ENCODE results near the gene DCAF5.

Gene DCAF5

DNA sequence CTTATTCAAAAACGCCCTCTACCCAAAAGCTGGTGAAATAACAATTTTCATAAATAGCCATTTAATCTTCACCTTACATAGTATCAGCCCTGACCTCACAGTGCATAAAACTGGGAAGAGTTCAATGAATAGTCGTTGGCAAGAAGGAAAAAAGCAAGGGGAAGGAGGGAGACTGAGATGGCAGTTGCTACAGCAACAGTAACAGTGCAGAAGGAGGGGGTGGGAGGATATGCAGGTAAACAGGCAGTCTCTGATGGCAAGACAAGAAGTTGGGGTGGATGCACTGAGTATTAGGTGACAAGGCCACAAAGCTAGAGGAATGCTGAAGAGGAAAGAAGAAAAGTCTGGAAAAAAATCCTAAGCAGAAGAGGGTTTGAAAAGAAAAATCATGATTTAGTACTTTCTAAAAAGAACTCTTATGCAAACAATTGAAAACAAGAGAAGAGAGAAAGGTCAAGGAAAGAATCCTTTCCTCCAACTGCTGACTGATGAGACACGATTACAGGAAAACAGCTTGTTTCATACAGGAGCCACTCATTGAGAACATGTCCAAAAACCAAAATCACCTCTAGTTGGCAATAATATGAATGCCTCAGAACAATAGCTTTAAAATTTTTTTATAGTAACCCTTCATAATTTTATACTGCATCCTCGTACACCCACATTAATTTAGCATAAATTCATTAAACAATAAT lies 56.0 kb downstream of the DCAF5 start:
- Histone ChIP-seq H3K27ac (ENCODE audit: low read depth, low read length) (peak overlapping the region; percentile 8; the same call in 1 of the 2 replicates), H3K79me2 (ENCODE audit: control insufficient read depth, insufficient read depth, low read length, unreplicated experiment) (no peaks in the 10 kb centered on the region), H3K27me3 (ENCODE audit: insufficient read depth, low read length) (no peaks in the 10 kb centered on the region), H3K4me1 (ENCODE audit: control insufficient read depth, insufficient read depth, low read length, unreplicated experiment) (peaks cover 35% of the 10 kb centered on the region), H2AFZ (ENCODE audit: low read length, unreplicated experiment) (no peak overlapping the region), H3K4me3 (ENCODE audit: low read depth, low read length) (no peak overlapping the region), H3K36me3 (ENCODE audit: insufficient read depth, low read length) (no peaks in the 10 kb centered on the region)

DNA sequence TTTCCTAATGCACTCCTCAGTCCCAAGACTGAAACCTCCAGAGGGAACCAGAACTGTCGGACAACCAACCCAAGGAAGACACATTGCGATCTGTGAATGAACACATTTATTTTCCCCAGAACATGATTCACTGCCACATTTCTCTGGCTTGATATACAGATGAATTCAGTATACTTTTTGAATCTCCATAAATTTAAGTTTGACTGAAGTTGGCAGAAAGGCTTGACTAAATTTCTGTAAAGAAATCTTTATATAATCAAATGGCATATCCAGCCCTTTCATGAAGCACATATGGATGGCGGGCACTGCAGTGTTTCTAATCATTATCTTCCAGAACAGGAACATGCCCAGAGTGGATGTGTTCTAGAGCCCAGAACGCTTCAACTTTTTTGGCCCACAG lies 56.7 kb downstream of the DCAF5 start:
- Histone ChIP-seq H3K4me1 (ENCODE audit: control insufficient read depth, insufficient read depth, low read length, unreplicated experiment) (peaks cover 31% of the 10 kb centered on the region), H3K27ac (ENCODE audit: low read depth, low read length) (no peak overlapping the region), H3K4me3 (ENCODE audit: low read depth, low read length) (no peak overlapping the region), H3K79me2 (ENCODE audit: control insufficient read depth, insufficient read depth, low read length, unreplicated experiment) (no peaks in the 10 kb centered on the region), H2AFZ (ENCODE audit: low read length, unreplicated experiment) (no peak overlapping the region), H3K27me3 (ENCODE audit: insufficient read depth, low read length) (no peaks in the 10 kb centered on the region), H3K36me3 (ENCODE audit: insufficient read depth, low read length) (peaks cover 3% of the 10 kb centered on the region; the same call in 1 of the 2 replicates)

DNA sequence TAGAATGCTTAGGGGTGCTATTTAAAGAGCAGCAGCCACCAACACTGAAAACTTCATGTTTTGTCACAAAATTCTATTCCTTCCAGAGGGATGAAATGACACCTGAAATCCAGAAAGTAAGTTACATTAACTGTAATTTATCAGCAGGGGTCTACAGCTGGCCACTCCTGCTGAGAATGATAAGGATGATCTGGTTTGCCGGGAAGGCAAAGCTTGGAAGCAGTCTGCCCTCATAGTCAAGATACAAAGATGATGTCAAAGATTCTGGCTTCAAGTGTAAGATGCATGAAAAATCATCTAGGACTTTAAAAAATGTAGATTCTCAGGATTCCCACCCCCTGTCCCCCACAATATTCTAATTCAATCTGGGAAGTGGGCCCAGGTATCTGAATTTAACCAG lies 58.4 kb downstream of the DCAF5 start:
- no peak overlapping the region for H3K4me3 ChIP-seq (ENCODE audit: low read depth, low read length)
- no peaks in the 10 kb centered on the region for H3K79me2 ChIP-seq (ENCODE audit: control insufficient read depth, insufficient read depth, low read length, unreplicated experiment)
- peak overlapping the region; percentile 3; the same call in 1 of the 2 replicates for H3K27ac ChIP-seq (ENCODE audit: low read depth, low read length)
- peaks cover 27% of the 10 kb centered on the region for H3K4me1 ChIP-seq (ENCODE audit: control insufficient read depth, insufficient read depth, low read length, unreplicated experiment)
- H3K27me3 ChIP-seq (ENCODE audit: insufficient read depth, low read length), result no peaks in the 10 kb centered on the region
- peaks cover 17% of the 10 kb centered on the region for H3K36me3 ChIP-seq (ENCODE audit: insufficient read depth, low read length)
- H2AFZ ChIP-seq (ENCODE audit: low read length, unreplicated experiment), result no peak overlapping the region

DNA sequence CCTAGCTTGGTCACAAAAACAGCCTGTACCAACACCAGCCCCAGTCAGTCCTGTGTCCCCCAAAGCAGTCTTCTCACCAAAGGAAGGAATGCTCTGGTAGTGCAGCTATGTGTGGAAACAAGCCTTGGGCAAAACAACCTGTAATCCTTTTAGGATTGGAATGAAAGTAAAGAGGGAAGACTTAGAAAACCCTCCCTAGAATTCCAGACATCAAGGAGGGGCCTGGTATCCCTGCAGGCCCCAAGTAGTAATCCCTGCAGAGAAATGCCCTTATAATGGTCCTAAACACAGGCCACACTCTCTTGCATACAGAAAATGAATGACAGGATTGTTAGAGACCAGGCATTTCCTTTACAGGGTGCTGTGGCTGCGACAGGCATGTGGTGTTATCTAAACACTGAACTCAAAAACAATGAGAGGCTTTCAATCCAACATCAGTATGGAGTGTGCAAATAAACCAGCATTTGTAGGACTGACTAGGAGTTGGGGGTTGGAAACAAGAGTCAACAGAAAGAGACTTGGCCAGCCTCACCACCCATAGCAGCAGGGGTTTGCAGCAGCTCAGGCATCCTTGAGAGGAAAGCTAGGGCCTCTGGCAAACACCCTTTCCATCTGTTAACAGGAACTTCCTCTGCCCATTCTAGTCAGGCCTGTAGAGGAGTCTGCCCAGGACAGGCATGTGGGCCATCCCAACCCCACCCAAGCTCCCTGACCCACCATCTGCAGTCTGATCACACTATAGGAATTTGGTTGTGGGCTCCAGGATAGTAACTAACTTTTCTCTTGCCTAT lies 59.1 kb downstream of the DCAF5 start:
- Histone ChIP-seq H3K27ac (ENCODE audit: low read depth, low read length) (peak overlapping the region; percentile 4; the same call in 1 of the 2 replicates), H2AFZ (ENCODE audit: low read length, unreplicated experiment) (no peak overlapping the region), H3K36me3 (ENCODE audit: insufficient read depth, low read length) (peaks cover 17% of the 10 kb centered on the region), H3K27me3 (ENCODE audit: insufficient read depth, low read length) (no peaks in the 10 kb centered on the region), H3K4me1 (ENCODE audit: control insufficient read depth, insufficient read depth, low read length, unreplicated experiment) (peaks cover 27% of the 10 kb centered on the region), H3K79me2 (ENCODE audit: control insufficient read depth, insufficient read depth, low read length, unreplicated experiment) (no peaks in the 10 kb centered on the region), H3K4me3 (ENCODE audit: low read depth, low read length) (no peak overlapping the region)

DNA sequence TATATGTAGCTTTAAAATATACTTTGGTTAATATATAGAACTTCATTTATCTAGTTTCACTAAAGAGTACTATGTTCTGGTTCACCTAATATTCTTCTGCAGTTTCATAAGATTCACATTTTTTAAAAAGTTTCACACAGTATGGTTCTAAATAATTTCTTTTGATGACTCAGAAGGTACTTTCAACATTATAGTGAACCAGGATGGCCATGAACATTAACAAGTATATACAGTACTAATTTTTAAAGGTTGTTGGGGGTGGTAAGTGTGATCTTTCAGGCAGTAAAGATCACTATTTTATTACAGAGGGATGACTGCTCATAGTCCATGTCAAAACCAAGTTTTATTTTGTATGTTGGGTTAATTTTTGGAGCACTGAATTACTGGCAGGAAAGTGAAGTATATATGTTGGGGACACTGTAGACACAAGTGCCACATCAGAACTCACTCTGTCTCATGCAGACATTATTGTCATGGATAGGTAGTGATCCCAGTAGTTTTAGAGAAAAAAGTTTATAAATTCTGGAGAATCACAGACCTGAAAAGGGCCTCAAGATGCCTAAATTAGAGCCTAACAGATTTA lies 60.0 kb downstream of the DCAF5 start:
- H2AFZ ChIP-seq (ENCODE audit: low read length, unreplicated experiment), result no peak overlapping the region
- H3K4me3 ChIP-seq (ENCODE audit: low read depth, low read length), result no peak overlapping the region
- peaks cover 17% of the 10 kb centered on the region for H3K36me3 ChIP-seq (ENCODE audit: insufficient read depth, low read length)
- peak overlapping the region; percentile 4; the same call in 1 of the 2 replicates for H3K27ac ChIP-seq (ENCODE audit: low read depth, low read length)
- H3K4me1 ChIP-seq (ENCODE audit: control insufficient read depth, insufficient read depth, low read length, unreplicated experiment), result peaks cover 27% of the 10 kb centered on the region
- no peaks in the 10 kb centered on the region for H3K79me2 ChIP-seq (ENCODE audit: control insufficient read depth, insufficient read depth, low read length, unreplicated experiment)
- H3K27me3 ChIP-seq (ENCODE audit: insufficient read depth, low read length), result no peaks in the 10 kb centered on the region

DNA sequence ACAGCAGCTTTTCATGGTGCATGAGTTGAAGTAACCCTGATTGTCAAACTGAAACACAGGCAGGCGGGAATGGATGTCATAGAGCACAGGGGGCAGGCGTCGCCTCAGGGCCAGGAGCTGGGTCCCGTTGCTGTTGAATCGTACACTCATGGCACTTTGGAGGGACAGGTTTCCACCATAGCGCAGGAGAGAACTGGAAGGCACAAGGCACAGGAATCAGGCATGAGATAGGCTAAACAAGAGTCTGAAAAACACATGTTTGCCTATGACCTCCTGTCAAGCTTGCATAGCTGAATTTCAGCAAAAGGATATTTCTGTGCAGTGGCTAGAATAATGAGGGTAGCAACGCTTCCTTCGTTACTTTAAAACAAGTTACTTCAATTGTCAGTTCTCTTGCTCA lies 61.2 kb downstream of the DCAF5 start:
- H3K27me3 ChIP-seq (ENCODE audit: insufficient read depth, low read length), result no peaks in the 10 kb centered on the region
- no peaks in the 10 kb centered on the region for H3K79me2 ChIP-seq (ENCODE audit: control insufficient read depth, insufficient read depth, low read length, unreplicated experiment)
- no peak overlapping the region for H3K4me3 ChIP-seq (ENCODE audit: low read depth, low read length)
- peaks cover 17% of the 10 kb centered on the region for H3K36me3 ChIP-seq (ENCODE audit: insufficient read depth, low read length)
- H3K4me1 ChIP-seq (ENCODE audit: control insufficient read depth, insufficient read depth, low read length, unreplicated experiment), result peaks cover 30% of the 10 kb centered on the region
- no peak overlapping the region for H2AFZ ChIP-seq (ENCODE audit: low read length, unreplicated experiment)
- H3K27ac ChIP-seq (ENCODE audit: low read depth, low read length), result no peak overlapping the region

DNA sequence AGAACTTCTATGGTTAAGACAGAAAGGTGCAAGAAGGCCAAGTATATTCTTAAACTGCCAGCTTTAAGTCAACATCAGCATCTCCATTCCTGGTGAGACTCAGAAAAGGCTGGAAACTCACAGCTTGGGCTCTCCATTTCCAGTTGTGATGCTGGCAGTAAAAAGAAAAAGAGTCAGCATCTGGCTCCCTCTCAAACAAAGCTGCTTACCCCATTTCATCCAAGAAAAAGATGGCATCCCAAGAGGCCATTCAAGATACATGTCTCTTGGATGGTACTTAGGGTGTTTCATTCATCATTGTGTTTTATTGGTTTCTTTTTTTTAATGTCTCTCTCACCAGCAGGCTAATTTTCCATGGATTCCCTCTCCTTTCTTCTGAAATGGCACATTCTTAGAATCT lies 61.9 kb downstream of the DCAF5 start:
- H3K27me3 ChIP-seq (ENCODE audit: insufficient read depth, low read length), result no peaks in the 10 kb centered on the region
- H3K27ac ChIP-seq (ENCODE audit: low read depth, low read length), result no peak overlapping the region
- no peaks in the 10 kb centered on the region for H3K79me2 ChIP-seq (ENCODE audit: control insufficient read depth, insufficient read depth, low read length, unreplicated experiment)
- H2AFZ ChIP-seq (ENCODE audit: low read length, unreplicated experiment), result no peak overlapping the region
- H3K36me3 ChIP-seq (ENCODE audit: insufficient read depth, low read length), result peaks cover 17% of the 10 kb centered on the region
- peaks cover 30% of the 10 kb centered on the region for H3K4me1 ChIP-seq (ENCODE audit: control insufficient read depth, insufficient read depth, low read length, unreplicated experiment)
- no peak overlapping the region for H3K4me3 ChIP-seq (ENCODE audit: low read depth, low read length)

DNA sequence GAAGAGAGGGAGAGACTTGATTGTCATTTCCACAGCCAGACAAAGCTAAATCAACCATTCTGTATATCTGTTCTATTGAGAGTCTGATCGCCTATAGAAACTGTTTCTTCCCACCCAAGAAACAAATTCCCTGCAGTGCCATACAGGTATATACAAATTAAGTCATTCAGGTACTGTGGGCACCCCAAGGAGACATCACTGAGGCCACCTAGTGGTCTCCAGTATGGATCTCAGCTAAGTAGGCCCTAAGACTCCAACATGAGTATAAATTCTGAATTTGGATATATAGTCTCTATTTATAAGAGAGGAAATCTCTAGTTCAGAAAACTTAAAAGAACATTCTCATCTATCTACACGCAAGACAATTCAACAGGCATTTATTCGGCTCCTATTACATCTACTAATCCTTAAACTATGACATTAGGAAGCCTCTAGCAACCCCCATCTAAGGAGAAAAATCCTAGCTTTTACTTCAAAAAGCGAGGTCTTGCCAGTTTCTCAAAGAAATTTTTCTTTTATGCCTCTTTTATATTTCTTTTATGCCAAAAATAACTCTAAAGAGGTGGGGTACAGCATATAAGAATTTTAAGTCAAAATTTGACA lies 62.6 kb downstream of the DCAF5 start:
- H3K36me3 ChIP-seq (ENCODE audit: insufficient read depth, low read length), result peaks cover 17% of the 10 kb centered on the region
- H3K4me1 ChIP-seq (ENCODE audit: control insufficient read depth, insufficient read depth, low read length, unreplicated experiment), result peaks cover 30% of the 10 kb centered on the region
- H3K79me2 ChIP-seq (ENCODE audit: control insufficient read depth, insufficient read depth, low read length, unreplicated experiment), result no peaks in the 10 kb centered on the region

DNA sequence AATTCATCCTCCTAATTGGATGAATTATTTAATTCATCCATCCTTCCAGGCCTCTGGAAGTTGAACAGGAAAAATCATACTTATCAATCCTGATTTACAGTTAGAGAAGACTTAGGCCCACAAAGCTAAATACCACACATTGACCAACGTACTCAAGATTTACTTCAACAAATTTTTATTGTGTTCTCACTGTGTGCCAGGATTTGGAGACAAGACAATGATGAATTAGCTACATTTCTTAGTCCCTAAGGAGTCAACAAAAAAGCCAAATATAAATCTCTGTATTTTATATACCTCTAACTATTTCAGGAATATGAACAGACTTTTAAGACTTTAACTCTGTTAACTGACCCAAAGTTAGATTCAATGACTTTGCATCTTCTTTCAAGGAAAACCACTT lies 63.9 kb downstream of the DCAF5 start:
- Histone ChIP-seq H3K4me1 (ENCODE audit: control insufficient read depth, insufficient read depth, low read length, unreplicated experiment) (peaks cover 22% of the 10 kb centered on the region), H3K36me3 (ENCODE audit: insufficient read depth, low read length) (peaks cover 22% of the 10 kb centered on the region), H3K79me2 (ENCODE audit: control insufficient read depth, insufficient read depth, low read length, unreplicated experiment) (no peaks in the 10 kb centered on the region), H2AFZ (ENCODE audit: low read length, unreplicated experiment) (no peak overlapping the region), H3K27ac (ENCODE audit: low read depth, low read length) (no peak overlapping the region), H3K4me3 (ENCODE audit: low read depth, low read length) (no peak overlapping the region), H3K27me3 (ENCODE audit: insufficient read depth, low read length) (no peaks in the 10 kb centered on the region)

More for the DNA sequence above, 62.6 kb downstream of the DCAF5 start:
- no peaks in the 10 kb centered on the region for H3K27me3 ChIP-seq (ENCODE audit: insufficient read depth, low read length)
- no peak overlapping the region for H3K27ac ChIP-seq (ENCODE audit: low read depth, low read length)
- no peak overlapping the region for H3K4me3 ChIP-seq (ENCODE audit: low read depth, low read length)
- no peak overlapping the region for H2AFZ ChIP-seq (ENCODE audit: low read length, unreplicated experiment)

DNA sequence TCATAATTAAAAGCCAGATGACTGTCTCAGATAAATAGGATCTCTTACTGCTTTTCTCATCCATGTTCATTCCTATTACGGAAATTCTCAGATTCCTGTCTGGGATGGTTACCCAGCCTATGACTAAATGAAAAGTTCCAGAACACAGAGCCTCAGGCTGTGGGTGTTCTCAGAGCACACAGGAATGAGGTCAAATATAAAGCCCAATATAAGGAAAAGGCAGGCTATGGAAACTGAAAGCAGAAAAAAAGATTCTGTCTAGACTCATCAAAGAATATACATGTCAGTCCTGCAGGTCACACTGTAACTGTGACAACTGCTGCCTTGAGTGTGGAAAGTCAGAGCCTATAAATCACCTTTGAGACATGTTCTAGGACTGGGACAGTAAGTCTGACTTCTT lies 64.3 kb downstream of the DCAF5 start:
- Histone ChIP-seq H3K4me3 (ENCODE audit: low read depth, low read length) (no peak overlapping the region), H3K27ac (ENCODE audit: low read depth, low read length) (0 out of 2 replicates have a peak overlapping the region, but pooled peaks have one; percentile 2), H3K79me2 (ENCODE audit: control insufficient read depth, insufficient read depth, low read length, unreplicated experiment) (no peaks in the 10 kb centered on the region), H2AFZ (ENCODE audit: low read length, unreplicated experiment) (no peak overlapping the region), H3K4me1 (ENCODE audit: control insufficient read depth, insufficient read depth, low read length, unreplicated experiment) (peaks cover 18% of the 10 kb centered on the region), H3K27me3 (ENCODE audit: insufficient read depth, low read length) (no peaks in the 10 kb centered on the region), H3K36me3 (ENCODE audit: insufficient read depth, low read length) (peaks cover 22% of the 10 kb centered on the region)

All from ACC112 (cell line).